ENCODE data around the gene XRCC3.

Gene XRCC3

GRCh38 chr14:103692871-103693270, 22.4 kb downstream of the XRCC3 start:
- TF ChIP-seq GATA3 (IDR thresholded peaks at IDR 0.05; ENCODE audit: low read depth, low read length): no peak
- TF ChIP-seq GATA2 (IDR thresholded peaks at IDR 0.05; ENCODE audit: low read depth, low read length): no peak

GRCh38 chr14:103692159-103692558, 23.1 kb downstream of the XRCC3 start:
- TF ChIP-seq GATA2 (IDR thresholded peaks at IDR 0.05; ENCODE audit: low read depth, low read length): no peak
- TF ChIP-seq GATA3 (IDR thresholded peaks at IDR 0.05; ENCODE audit: low read depth, low read length): no peak

GRCh38 chr14:103690332-103690731, 24.9 kb downstream of the XRCC3 start:
- no peak for TF ChIP-seq GATA2 (IDR thresholded peaks at IDR 0.05; ENCODE audit: low read depth, low read length)
- TF ChIP-seq GATA3 (IDR thresholded peaks at IDR 0.05; ENCODE audit: low read depth, low read length): no peak

GRCh38 chr14:103688906-103689902, 26.0 kb downstream of the XRCC3 start:
- TF ChIP-seq GATA3 (IDR thresholded peaks at IDR 0.05; ENCODE audit: low read depth, low read length) (no peak), GATA2 (IDR thresholded peaks at IDR 0.05; ENCODE audit: low read depth, low read length) (no peak)

GRCh38 chr14:103688441-103688840, 26.8 kb downstream of the XRCC3 start:
- no peak for TF ChIP-seq GATA2 (IDR thresholded peaks at IDR 0.05; ENCODE audit: low read depth, low read length)
- no peak for TF ChIP-seq GATA3 (IDR thresholded peaks at IDR 0.05; ENCODE audit: low read depth, low read length)

GRCh38 chr14:103687712-103688111, 27.5 kb downstream of the XRCC3 start:
- TF ChIP-seq GATA2 (IDR thresholded peaks at IDR 0.05; ENCODE audit: low read depth, low read length) (no peak), GATA3 (IDR thresholded peaks at IDR 0.05; ENCODE audit: low read depth, low read length) (no peak)

GRCh38 chr14:103686831-103687485, 28.3 kb downstream of the XRCC3 start:
- TF ChIP-seq GATA2 (IDR thresholded peaks at IDR 0.05; ENCODE audit: low read depth, low read length): no peak
- TF ChIP-seq GATA3 (IDR thresholded peaks at IDR 0.05; ENCODE audit: low read depth, low read length): no peak

GRCh38 chr14:103685276-103686211, 29.7 kb downstream of the XRCC3 start:
- TF ChIP-seq GATA3 (IDR thresholded peaks at IDR 0.05; ENCODE audit: low read depth, low read length) (no peak), GATA2 (IDR thresholded peaks at IDR 0.05; ENCODE audit: low read depth, low read length) (no peak)

GRCh38 chr14:103684871-103685270, 30.4 kb downstream of the XRCC3 start:
- TF ChIP-seq GATA2 (IDR thresholded peaks at IDR 0.05; ENCODE audit: low read depth, low read length) (no peak), GATA3 (IDR thresholded peaks at IDR 0.05; ENCODE audit: low read depth, low read length) (no peak)

GRCh38 chr14:103684471-103684870, 30.8 kb downstream of the XRCC3 start:
- TF ChIP-seq GATA2 (IDR thresholded peaks at IDR 0.05; ENCODE audit: low read depth, low read length) (no peak), GATA3 (IDR thresholded peaks at IDR 0.05; ENCODE audit: low read depth, low read length) (no peak)

GRCh38 chr14:103683139-103683538, 32.1 kb downstream of the XRCC3 start:
- TF ChIP-seq GATA3 (IDR thresholded peaks at IDR 0.05; ENCODE audit: low read depth, low read length) (no peak), GATA2 (IDR thresholded peaks at IDR 0.05; ENCODE audit: low read depth, low read length) (no peak)

GRCh38 chr14:103680491-103681231, 34.6 kb downstream of the XRCC3 start:
- TF ChIP-seq GATA2 (IDR thresholded peaks at IDR 0.05; ENCODE audit: low read depth, low read length) (no peak), GATA3 (IDR thresholded peaks at IDR 0.05; ENCODE audit: low read depth, low read length) (no peak)

- TF ChIP-seq GATA2 (IDR thresholded peaks at IDR 0.05; ENCODE audit: low read depth, low read length): no peak
- no peak for TF ChIP-seq GATA3 (IDR thresholded peaks at IDR 0.05; ENCODE audit: low read depth, low read length)
These were observed 35.9 kb downstream of the XRCC3 start for GRCh38 chr14:103679351-103679750.

Measured in SH-SY5Y (cell line).